MG63 (cell line): Measurements from ENCODE around the gene FAM174C. TPM values are rescaled to one million over a fixed set of nuclear protein-coding genes. Genes with fewer than 3 reads are reported as not detected.

Experiments used
- DNase-seq: peaks from one replicate; pipeline ENCODE4 v3.0.0-alpha.2; 2020
- H3K27me3 ChIP-seq: fragments of 250-450 bp; sonication (Bioruptor Pico); 2 replicates; pipeline ENCODE4 v1.5.1; 2020; ENCODE audit warnings: mild to moderate bottlenecking, moderate library complexity
- H3K36me3 ChIP-seq: fragments of 250-450 bp; sonication (Bioruptor Pico); 2 replicates; pipeline ENCODE4 v1.5.1; 2020; ENCODE audit warnings: mild to moderate bottlenecking, moderate library complexity
- H3K4me3 ChIP-seq: fragments of 250-450 bp; sonication (Bioruptor Pico); 2 replicates; pipeline ENCODE4 v1.5.1; 2020; ENCODE audit warnings: mild to moderate bottlenecking, moderate library complexity
- H3K9me3 ChIP-seq: fragments of 250-450 bp; sonication (Bioruptor Pico); 2 replicates; pipeline ENCODE4 v1.5.1; 2020; ENCODE audit warnings: mild to moderate bottlenecking, moderate library complexity
- total RNA-seq: library from RNA; depleted of rRNA; stranded (reverse); fragments of >200 nt; shearing (Covaris generic); gene quantifications from 2 replicates; pipeline ENCODE4 v1.2.3, GENCODE V29; 2014; ENCODE audit warnings: low replicate concordance

The FAM174C gene
- total RNA-seq, 1 experiment from 2014 or later: 57.2 TPM

DNA sequence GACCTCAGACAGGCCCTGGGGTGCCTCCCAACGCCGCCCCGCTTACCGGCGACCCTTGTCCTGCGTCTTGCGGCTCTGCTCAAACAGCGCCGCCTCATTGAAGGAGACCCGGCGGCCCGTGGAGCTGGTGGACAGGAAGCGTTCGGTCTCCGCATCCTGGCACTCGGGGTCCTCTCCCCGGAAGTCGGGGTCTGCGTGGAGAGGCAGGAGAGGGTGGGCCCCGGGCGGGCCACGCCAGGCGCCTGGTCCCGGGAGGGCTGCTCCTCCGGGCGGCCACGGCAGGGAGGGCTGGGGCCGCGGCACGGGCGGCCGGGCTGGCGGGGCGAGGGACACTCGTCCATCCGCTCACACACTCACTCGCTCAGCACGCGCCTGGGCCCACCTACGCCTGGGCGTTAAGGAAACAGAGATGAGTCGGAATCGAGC lies 40.4 kb upstream of the FAM174C start:
- Histone ChIP-seq H3K27me3 (no peaks in the 10 kb centered on the region), H3K36me3 (no peaks in the 10 kb centered on the region), H3K9me3 (no peaks in the 10 kb centered on the region), H3K4me3 (no peak overlapping the region)
- DNase-seq: no peak

DNA sequence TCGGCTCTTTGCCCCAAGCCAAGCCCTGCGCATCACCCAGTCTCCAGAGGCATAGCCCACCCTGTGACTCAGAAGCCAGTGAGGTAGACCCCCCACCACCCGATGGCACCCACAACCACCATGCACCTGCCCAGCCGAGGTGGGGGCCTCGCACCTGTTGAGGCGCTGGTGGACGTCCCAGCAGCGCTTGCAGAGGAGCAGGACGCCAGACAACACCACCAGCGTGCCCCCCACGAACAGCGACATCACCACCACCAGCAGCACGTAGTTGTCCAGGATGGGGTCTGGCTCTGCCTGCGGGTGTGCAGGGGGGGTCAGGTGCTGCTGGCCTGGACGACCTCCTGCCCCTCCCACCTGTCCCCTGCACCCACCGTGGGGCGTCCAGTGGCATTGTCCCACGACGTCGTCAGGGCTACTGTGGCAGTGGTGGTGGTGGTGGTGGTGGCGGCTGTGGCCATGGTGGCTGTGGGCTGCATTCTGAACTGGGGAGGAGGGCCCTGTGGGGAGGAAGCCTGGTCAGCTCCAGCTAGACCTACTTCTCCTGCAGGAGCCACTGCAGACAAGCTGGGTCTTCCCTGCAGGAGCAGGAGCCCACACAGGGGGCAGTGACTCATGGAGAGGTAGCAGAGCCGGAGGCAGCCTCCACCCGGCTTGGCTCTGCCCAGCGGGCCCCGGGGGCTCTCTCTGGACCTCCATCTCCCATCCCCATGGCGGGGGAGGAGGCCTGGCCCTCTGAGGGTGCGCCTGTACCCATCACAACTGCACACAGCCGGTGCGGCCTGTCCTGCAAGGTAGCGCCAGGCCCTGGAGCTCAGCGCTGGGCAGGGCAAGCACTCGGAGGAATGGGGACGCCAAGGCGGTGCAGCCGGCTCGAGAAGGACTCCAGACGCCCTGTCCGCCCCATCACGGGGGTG lies 39.4 kb upstream of the FAM174C start:
- H3K27me3 ChIP-seq: no peaks in the 10 kb centered on the region
- no peak overlapping the region for H3K4me3 ChIP-seq
- no peaks in the 10 kb centered on the region for H3K36me3 ChIP-seq
- no peak for DNase-seq
- H3K9me3 ChIP-seq: no peaks in the 10 kb centered on the region

DNA sequence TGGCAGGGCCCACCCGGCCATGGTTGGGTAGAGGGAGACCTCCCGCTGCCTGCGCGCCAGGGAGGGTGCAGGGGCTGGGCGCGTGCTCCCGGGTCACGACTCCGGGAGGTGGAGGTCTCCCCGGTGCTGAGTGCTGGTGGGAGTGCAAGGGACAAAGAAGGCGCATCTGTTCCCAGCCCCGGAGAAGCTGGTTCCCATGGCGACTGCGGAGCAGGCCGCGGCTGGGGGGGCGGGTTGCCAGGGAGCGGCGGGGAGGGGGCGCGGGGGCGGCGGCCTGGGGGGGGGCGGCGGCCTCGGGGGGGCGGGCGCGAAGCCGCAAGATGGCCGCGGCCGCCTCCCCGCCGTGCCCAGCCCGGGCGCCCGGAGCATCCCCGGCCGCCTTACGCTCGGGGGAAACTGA lies 38.8 kb upstream of the FAM174C start:
- no peaks in the 10 kb centered on the region for H3K9me3 ChIP-seq
- no peaks in the 10 kb centered on the region for H3K27me3 ChIP-seq
- no peaks in the 10 kb centered on the region for H3K36me3 ChIP-seq
- DNase-seq: no peak
- peak overlapping the region; percentile 54 for H3K4me3 ChIP-seq

DNA sequence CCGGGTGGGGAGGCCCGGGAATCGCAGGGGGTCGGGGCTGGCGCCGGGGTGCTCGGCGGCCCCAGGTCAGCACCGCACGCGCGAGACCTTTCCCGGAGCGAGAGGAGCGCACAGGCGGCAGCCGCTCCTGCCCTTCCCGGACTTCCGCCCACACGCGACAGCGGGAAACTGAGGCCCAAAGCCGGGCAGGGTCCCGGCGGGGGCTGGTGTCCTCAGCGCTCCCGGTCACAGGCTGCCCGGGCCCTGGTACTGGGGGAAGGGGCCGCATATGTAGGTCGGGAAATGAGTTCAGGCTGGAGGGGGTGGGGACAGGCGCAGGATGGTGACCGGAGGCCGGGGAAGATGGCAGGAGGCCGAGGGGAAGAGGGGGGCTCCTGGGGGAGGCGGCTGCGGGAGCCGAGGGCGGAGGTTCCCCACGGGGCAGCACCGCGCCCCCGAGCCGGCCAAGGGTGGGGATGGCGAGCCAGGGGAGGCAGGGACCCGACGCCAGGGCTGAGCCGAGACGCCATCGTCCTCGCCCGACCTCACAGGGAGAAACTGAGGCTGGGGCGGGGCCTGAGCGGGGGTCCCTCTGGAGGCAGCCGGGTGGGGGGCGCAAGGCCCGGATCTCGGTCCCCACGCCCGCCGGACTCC lies 38.2 kb upstream of the FAM174C start:
- Histone ChIP-seq H3K4me3 (peak overlapping the region; percentile 54), H3K9me3 (no peaks in the 10 kb centered on the region), H3K27me3 (no peaks in the 10 kb centered on the region), H3K36me3 (no peaks in the 10 kb centered on the region)
- DNase-seq: no peak

DNA sequence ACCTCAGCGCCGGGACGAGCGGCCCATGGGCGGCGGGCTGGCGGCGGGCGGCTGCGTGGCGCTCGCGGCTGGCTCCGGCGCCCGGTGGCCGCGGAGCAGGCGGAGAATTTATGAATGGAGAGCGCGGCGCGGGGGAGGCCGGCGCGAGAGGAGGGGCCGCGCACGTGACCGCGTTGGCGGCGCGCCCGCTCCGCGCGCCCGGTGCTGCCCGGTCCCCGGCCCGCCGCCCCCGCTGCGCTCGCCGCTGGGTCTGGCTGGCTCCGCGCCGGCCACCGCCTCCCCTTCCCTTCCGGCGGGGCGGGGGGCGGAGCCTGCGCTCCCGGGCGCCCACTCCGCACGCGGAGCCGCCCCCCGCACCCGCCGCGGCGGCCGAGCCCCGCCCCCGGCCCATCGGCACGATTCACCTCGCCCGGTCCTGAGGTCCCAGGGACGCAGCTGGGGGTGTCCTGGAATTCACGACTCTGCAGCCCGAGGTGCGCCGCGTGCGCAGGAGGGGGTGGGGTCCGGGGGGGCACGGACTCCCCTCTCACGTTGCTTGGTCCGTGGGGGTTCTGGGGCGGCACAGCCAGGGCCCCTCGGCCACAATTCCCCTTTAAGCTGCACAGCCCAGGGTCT lies 37.5 kb upstream of the FAM174C start, which contains the start of gene CBARP:
Gene CBARP, minus strand, starts transcription at position 252 of the 615 bp plus-strand sequence. CDS start 1,905 bp downstream, outside the sequence.
- Histone ChIP-seq H3K27me3 (no peaks in the 10 kb centered on the region), H3K36me3 (no peaks in the 10 kb centered on the region), H3K9me3 (no peaks in the 10 kb centered on the region), H3K4me3 (peak within 1 kb of the TSS; percentile 54)
- DNase-seq: peak; percentile 52

DNA sequence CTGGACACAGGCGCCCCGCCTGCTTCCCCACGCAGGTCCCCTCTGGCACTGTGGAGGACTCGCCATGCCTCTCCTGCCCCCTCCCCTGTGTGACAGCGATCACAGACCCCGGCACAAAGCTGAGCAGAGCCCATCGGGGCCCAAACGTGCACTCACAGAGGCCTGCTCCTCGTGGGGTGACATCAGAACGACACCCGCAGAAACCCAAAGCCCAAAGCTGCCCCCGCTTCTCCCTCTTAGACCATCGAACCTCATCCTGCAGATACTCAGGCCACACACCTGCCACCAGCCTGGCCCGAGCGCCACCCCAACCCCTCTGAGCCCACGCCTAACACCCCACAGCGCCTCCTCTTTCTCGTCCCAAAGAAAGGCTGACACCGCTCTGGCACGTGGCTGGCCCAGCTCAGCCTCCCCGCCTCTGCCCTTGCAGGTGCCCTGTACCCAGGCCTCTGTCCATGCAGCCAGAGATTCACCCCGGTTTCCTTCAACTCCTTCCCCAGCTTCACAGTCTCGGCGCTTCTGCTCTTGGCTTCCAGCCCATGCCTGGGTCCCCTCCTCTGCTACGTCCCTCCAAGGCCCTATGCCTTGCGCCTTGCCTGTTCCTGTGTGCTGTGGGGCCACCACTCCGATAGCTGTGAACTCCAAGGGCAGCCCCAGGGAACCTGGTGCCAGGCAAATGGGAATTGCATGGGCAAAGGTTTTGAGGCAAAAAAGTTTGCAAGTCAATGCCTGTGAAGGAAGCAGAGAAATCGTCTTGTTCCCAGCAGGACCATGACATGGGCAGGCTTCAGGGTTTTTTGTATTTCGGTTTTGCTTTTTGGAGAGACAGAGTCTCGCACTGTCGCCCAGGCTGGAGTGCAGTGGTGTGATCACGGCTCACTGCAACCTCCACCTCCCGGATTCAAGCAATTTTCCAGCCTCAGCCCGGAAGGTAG lies 36.7 kb upstream of the FAM174C start:
- H3K36me3 ChIP-seq: no peaks in the 10 kb centered on the region; the same call in 1 of the 2 replicates
- H3K4me3 ChIP-seq: no peak overlapping the region
- DNase-seq: no peak
- no peaks in the 10 kb centered on the region for H3K9me3 ChIP-seq
- no peaks in the 10 kb centered on the region for H3K27me3 ChIP-seq

DNA sequence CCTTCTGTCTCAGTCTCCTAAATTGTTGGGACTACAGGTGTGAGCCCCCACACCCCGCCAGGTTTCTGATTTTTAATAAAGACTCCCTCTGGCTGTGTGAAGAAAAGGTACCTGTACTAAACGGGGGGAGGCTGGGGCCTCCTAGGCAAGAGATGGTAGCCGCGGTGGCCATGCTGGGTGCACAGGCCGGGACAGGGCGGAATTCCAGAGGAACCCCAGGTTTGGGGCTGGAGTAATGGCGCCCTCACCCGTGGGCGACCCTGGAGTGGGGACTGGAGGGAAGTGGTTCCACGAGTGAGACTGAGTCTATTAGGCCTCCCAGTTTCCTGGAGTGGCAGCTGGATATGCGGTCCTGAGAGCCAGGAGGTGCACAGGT lies 35.9 kb upstream of the FAM174C start:
- no peak overlapping the region for H3K4me3 ChIP-seq
- peaks cover 5% of the 10 kb centered on the region for H3K36me3 ChIP-seq
- no peak for DNase-seq
- no peaks in the 10 kb centered on the region for H3K9me3 ChIP-seq
- H3K27me3 ChIP-seq: no peaks in the 10 kb centered on the region

DNA sequence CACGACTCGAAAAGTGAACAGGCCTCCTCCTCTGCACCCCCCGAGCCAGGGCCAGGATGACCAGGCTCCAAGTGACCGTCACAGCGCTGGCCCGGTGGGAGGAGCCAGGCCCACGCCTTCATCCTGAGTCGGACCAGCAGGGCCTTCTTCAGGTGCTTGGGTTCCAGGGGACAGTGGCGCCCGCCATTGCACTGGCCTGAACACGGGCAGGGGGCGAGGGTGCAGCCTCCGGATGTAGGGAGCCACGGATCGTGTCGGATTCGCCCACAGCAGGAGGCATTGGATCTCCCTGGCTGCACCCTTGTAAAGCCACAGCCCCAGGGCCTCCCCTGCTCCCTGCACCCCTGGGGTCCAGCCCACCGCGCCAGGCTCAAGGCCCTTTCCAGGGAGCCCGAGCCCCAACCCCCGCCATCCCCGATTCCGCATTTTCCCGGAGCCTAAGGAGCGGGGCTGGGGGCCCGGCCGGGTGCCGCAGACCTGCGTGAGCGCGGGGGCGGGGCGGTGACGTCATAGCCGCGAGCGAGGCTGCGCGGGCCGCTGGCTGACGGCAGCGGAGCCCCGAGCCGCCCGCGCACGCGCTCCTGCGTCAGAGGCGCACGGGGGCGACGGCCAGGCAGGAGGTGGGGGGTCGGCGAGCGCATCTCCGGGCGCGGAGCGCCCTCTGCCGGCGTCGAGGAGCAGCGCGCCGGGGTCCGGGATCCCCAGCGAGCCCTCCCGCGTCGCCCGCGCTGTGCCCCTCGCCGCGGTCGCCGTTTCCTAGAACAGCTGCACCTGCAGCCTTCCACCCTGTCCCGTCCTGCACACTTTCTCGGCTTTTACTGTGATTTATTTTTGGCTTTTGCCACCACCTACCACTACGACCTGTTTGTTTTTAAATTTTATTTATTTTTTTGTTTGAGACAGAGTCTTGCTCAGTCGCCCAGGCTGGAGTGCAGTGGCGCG lies 35.3 kb upstream of the FAM174C start:
- H3K4me3 ChIP-seq: no peak overlapping the region
- peaks cover 5% of the 10 kb centered on the region for H3K36me3 ChIP-seq
- no peaks in the 10 kb centered on the region for H3K9me3 ChIP-seq
- peak; percentile 79 for DNase-seq
- H3K27me3 ChIP-seq: no peaks in the 10 kb centered on the region

DNA sequence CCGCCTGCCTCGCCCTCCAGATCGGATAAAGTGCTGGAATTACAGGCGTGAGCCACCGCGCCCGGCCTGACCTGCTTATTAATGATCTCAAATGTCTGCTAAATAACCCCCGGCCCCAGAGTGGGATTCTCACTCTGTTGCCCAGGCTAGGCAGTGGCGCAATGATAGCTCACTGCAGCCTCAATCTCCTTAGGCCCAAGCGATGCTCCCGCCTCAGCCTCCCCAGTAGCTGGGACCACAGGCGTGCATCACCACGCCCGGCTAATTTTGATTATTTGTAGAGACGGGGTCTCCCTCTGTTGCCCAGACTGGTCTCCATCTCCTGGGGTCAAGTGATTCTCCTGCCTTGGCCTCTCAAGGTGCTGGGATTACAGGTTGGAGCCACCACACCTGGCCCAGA lies 34.4 kb upstream of the FAM174C start:
- peaks cover 5% of the 10 kb centered on the region for H3K36me3 ChIP-seq
- peak overlapping the region; percentile 61 for H3K4me3 ChIP-seq
- DNase-seq: no peak
- no peaks in the 10 kb centered on the region for H3K9me3 ChIP-seq
- H3K27me3 ChIP-seq: no peaks in the 10 kb centered on the region

DNA sequence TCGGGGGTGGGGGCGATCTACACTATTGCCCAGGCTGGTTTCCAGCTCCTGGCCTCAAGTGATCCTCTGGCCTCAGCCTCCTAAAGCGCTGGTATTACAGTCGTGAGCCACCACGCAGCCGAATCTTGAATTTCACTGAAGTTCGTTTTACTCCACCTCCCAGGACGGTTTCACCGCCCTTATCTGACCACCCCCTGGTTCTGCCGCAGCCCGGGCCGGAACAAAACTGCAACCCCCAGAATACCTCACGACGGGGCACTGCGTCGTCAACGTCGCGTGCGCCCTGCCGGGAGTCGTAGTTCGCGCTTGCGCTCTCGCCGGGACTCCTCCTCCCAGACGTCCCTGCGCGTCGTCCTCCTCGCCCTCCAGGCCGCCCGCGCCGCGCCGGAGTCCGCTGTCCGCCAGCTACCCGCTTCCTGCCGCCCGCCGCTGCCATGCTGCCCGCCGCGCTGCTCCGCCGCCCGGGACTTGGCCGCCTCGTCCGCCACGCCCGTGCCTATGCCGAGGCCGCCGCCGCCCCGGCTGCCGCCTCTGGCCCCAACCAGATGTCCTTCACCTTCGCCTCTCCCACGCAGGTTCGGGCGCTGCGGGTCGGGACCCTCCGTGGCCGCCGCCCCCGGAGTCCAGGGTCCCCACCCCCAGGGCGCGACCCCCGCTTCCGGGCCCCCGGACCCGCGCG lies 33.8 kb upstream of the FAM174C start, which contains the start of gene ATP5F1D:
Gene ATP5F1D, plus strand, starts transcription at position 335 of the 679 bp plus-strand sequence. Its CDS starts 100 bp downstream, at position 435.
- peak within 1 kb of the TSS; percentile 61 for H3K4me3 ChIP-seq
- H3K27me3 ChIP-seq: no peaks in the 10 kb centered on the region
- DNase-seq: peak; percentile 87
- peaks cover 5% of the 10 kb centered on the region for H3K36me3 ChIP-seq
- no peaks in the 10 kb centered on the region for H3K9me3 ChIP-seq

DNA sequence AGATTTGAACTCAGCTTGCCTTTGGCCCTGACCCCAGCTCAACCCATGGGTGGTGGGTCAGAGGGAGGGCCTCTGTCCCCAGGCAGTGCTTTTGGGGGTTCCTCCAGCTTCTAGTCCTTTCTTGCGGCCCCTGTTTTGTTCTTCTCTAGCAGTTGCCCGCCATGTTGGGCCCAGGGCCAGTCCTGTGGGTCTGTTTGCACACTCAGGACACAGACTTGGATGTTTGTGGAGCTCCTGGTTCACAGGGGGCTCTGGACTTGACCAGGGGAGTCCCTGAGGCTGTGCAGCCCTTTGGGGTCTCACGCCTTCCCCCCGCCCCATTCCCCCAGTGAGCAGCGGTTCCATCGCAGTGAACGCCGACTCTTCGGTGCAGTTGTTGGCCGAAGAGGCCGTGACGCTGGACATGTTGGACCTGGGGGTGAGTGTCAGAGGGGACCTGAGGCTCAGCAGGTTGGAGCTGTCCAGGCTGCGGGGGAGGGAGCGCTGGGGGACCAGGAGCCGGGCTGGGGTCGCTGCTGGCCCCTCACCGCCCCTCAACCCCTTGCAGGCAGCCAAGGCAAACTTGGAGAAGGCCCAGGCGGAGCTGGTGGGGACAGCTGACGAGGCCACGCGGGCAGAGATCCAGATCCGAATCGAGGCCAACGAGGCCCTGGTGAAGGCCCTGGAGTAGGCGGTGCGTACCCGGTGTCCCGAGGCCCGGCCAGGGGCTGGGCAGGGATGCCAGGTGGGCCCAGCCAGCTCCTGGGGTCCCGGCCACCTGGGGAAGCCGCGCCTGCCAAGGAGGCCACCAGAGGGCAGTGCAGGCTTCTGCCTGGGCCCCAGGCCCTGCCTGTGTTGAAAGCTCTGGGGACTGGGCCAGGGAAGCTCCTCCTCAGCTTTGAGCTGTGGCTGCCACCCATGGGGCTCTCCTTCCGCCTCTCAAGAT lies 31.3 kb upstream of the FAM174C start:
- H3K27me3 ChIP-seq: no peaks in the 10 kb centered on the region
- no peaks in the 10 kb centered on the region for H3K9me3 ChIP-seq
- H3K4me3 ChIP-seq: peak overlapping the region; percentile 28
- peaks cover 5% of the 10 kb centered on the region for H3K36me3 ChIP-seq
- DNase-seq: peak; percentile 83

DNA sequence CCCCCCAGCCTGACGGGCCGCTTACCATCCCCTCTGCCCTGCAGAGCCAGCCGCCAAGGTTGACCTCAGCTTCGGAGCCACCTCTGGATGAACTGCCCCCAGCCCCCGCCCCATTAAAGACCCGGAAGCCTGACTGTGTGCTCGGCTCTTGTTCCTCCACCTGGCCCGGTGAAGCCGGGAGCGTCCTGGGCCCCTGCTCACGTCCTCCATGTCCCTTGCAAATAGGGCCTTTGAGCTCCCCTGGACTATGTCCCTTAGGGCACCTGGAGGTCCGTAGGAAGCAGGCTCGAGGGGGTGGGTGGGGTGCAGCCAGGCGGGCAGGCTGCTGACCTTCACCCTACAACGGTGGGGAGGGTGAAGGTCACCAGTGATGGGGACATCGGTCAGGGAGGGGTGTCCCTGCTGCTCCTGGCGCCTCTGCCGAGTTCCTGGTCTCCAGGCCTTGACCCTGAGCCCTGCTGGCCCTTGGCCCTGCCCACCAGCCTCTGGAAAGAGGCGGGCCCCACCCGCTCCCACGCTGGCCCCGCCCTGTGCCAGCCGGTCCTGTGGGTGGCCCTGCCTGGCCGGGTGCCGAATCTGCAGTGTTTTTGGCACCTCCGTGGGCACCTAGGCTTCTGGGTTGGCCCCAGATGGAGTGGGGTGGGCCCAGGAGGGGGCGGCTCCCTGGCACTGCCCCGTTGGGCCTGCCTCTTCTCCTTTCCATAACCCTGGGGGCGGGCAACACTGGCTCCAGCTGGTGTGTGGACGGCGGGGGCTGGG lies 30.5 kb upstream of the FAM174C start:
- Histone ChIP-seq H3K9me3 (no peaks in the 10 kb centered on the region), H3K4me3 (peak overlapping the region; percentile 28), H3K27me3 (no peaks in the 10 kb centered on the region), H3K36me3 (peaks cover 7% of the 10 kb centered on the region)
- peak; percentile 83 for DNase-seq

DNA sequence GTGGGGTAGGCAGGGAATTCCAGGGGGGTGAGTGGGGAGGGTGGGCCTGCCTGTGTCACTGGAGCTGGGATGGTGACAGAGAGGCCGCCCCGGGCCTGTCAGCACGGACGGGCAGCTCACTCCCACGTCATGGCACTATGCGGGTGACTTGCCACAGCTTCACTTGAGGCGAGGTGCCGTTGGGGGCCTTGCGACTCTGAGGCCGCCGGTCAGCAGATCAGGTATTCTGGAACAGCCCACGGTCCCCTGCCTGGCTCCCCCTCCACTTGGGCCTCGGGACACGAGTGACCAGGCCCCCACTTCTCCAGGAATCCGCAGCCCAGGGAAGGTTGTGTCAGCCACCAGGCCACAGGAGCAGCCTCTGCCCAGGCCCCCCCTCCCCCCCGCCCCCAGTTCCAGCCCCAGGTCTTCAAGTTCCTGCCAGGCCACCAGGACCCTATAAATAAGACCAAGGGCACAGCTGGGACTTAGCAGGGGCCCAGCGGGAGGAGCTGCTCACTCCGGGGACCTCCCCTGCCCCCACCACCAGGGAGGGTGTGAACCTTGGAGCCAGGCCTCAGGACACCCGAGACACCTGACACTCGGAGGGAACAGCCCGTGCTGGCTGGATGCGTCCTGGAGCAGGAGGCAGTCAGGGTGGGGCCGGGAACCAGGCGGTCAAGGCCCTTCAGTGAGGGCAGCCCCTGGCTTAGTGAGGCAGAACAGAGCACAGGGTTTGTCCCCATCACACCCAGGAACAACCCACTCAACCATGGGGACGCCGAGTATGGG lies 29.7 kb upstream of the FAM174C start:
- Histone ChIP-seq H3K9me3 (no peaks in the 10 kb centered on the region), H3K27me3 (no peaks in the 10 kb centered on the region), H3K4me3 (no peak overlapping the region), H3K36me3 (peaks cover 9% of the 10 kb centered on the region)
- no peak for DNase-seq
